T47D (cell line): ENCODE data around the gene FAM43A.

ENCODE experiments used
- DNase-seq, 2 experiments: peaks; one replicate each; pipeline versions ENCODE4 v3.0.0 to v3.0.0-alpha.2; 2011 to 2012; ENCODE audit warnings: low read depth in 1 of 2, low spot score in 1 of 2
- JUND ChIP-seq: IDR thresholded peaks from 2 replicates; pipeline ENCODE4 v1.6.1; 2012; ENCODE audit warnings: low read depth
- in situ Hi-C: cut with HindIII; loops from 2 replicates; pipeline ENCODE4 v1.10.0; 2016; ENCODE audit warnings: low sequenced_read_pairs, low pct_unique_long_range_greater_than_20kb

Gene FAM43A

DNA sequence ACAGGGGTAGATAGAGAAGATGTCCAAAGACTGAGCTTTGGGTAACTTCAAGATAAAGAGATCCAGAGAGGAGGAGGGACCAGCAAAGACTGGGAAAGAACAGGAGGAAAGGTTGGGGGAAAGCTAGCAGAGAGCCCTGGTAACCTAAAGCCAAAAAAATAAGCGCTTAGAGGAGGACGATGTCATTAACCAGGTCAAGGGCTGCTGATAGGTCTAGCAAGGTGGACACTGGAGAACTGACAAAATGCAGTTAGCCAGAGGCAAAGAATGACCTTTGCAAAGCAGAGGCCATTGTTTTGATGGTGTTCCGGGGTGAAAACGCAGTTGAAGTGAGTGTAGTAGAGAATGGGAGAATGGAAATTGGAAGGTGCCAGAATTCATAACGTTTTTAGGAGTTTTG lies 39.7 kb downstream of the FAM43A start:
- TF ChIP-seq JUND = no peak
- in situ Hi-C loops = no loop called here

DNA sequence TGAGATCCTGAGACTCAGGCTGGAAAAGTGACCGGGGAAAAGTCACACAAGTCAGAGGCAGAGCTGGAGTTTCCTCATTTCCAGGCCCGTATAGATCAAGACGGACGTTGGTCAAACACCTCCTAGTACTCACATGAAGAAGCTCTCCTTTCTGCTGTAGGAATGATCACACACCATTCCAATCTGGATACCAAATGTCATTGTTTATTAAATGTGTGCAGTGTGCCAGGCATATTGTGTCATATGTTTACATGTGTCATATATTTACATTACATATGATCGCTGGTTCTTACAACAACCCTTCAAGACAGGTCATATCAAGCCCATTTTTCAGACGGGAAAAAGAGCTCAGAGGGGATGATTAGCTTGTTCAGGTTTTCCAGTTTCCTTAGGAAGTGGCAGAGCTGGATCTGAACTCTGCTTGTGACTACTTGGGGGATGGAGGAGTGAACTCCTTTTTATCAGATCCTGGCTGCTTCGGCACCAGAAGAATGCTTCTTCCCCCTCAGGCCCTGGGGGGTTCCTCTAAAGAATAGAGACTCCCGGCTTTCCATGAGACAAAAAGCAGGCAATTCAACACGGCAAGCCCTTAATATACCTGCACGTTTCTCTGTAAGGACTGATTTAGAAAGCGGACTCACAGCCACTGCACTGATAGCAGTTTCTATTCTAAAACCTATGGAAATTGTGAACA lies 41.9 kb downstream of the FAM43A start:
- TF ChIP-seq JUND = no peak
- peak in 1 of 2 experiments; percentile 70 for DNase-seq
- in situ Hi-C loops = no loop called here

More for the DNA sequence above, 39.7 kb downstream of the FAM43A start:
- DNase-seq = no peak

DNA sequence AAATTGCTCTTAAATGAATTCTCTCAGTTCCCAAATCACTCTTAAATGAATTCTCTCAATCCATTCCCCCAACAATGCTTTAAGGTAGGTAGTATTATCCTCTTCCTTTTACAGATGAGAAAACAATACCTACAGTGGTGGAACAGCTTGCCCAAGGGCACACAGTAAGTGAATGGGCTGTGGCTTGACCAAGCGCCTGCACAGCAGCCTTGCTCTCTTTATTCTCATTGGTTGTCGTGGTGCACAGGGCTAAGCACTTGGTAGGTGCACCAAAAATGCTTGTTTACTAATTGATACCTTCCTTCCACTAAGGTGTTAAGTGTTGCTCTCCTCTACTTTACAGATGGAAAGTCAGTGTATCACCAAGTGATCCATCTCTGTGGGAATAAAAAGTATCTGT lies 43.3 kb downstream of the FAM43A start:
- no peak for TF ChIP-seq JUND
- DNase-seq = no peak
- in situ Hi-C loops = no loop called here

DNA sequence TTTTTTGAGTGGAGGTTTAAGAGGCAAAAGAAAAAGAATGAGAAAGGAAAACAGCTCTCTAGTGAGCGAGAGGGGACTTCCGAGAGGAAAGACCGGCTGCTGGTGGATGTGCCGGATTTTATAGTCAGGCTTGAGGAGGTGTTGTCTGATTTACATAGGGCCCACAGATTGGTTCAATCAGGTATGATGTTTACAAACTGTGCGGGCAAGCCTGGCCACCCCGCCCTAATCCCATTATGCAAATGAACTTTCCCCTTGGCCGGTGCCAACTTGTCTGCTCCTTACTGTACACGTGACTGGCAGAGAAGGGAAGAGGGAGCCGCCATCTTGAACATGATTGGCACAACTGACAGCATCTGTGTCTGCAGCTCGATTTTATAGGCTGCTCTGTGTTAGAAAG lies 44.7 kb downstream of the FAM43A start:
- in situ Hi-C loops = no loop called here
- peak; percentile 67 to 100 for DNase-seq
- TF ChIP-seq JUND = no peak

DNA sequence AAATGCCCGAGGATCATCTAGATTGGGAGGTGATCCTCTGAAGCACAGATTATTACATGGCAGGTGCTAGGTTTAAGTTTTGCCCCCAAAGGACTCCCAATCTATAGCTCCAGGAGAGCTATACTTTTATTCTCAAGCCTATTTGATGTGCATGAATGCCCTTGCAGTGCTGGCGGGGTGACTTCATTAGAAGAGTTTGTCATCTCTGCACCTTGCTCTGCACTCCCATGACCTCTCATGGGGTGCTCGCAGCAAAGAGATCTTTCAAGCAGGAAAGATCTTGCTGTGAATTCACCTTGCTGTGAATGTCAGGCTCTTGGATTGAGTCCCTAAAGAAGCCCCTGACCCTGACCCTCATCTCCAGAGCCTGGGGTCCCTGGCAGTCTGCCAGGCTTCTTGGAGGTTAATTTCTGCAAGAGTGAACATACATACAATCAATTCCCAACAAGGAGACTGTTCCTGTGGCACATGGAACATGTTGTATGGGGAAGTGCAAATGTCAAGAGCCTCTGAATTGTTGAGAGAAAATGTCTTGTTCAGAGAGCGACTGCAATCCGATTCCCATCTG lies 45.9 kb downstream of the FAM43A start:
- DNase-seq = no peak
- no peak for TF ChIP-seq JUND
- in situ Hi-C loops = no loop called here

DNA sequence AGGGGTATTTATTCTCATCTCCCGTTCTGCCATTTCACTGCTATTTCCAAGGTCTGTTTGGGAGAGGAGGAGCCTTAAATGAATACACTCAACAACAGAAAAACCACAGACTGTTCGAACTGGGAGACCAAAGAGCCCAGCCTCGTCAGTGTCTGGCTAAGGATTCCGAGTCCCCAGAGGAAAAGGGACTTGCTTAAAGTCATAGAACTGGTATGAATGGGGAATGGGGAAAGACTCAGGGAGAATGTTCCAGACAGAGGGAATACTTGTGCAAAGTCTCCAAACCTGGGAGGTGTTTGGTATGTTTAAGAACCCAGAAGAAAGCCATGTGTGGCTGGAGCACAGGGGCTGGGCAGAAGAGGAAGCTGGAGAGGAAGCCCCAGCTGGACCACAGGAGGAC lies 46.9 kb downstream of the FAM43A start:
- in situ Hi-C loops = no loop called here
- no peak for DNase-seq
- TF ChIP-seq JUND = no peak

DNA sequence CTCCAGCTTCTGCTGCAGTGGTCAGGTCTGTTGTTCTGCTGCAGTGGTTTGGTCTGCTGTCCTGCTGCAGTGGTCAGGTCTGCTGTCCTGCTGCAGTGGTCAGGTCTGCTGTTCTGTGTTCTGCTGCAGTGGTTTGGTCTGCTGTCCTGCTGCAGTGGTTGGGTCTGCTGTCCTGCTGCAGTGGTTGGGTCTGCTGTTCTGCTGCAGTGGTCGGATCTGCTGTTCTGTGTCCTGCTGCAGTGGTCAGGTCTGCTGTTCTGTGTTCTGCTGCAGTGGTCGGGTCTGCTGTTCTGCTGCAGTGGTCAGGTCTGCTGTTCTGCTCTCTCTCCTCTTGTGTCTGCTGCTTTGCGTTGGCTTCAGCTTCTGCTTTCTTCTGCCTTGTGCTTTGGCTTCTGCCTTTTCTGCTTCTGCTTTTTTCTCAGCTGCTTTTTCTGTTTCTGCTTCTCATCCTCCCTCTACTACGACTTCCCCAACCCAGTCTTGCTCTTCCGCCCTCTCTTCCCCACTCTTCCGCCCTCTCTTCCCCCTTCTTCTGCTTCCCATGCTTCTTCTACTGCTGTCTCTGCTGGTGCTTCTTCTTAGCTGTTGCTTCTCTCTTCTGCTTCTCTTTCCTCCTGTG lies 50.7 kb downstream of the FAM43A start:
- DNase-seq = no peak
- in situ Hi-C loops = no loop called here
- no peak for TF ChIP-seq JUND

DNA sequence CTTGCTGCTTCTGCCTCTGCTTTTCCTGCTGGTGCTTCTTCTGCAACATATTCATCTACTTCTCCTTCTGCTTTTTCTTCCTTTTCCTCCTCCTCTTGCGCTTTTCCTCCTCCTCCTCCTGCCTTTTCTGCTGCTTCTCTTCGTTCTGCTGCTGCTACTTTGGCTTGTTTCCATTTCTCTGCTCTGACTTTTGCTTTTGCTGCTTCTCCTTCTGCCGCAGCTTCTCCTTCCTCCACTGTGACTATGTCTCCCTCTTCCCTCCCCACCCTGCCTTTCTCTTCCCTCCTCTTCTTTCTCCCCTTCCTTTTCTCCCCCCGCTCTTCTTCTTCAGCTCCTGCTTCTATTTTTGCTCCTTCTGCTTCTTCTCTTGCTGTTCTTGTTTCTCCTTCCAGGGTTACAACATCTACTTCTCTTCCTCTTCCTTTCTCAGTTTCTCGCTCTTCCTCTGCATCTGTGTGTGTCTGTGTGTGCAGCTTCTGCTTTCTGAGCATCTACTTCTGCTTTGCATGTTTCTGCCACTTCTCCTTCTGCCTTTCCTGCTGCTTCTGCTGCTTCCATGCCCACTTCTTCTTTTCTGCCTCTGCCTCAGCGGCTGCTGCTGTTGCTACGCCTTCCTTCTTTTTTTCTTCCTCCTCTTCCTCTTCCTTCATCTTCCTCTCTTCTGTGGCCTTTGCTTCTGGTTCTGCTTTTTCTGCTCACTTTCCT lies 51.4 kb downstream of the FAM43A start:
- no peak for DNase-seq
- in situ Hi-C loops = no loop called here
- TF ChIP-seq JUND = no peak
